Tibial nerve (tissue), 4 donors: ENCODE data around the gene LHX3. TPM values are rescaled to one million over a fixed set of nuclear protein-coding genes. Genes with fewer than 3 reads are reported as not detected.

Experiments
- DNase-seq, 2 donors: peaks; one replicate each; pipeline ENCODE4 v3.0.0-alpha.2; 2019; ENCODE audit warnings: low spot score in 2 of 2
- H3K27ac ChIP-seq, 4 donors: fragments of 200-600 bp; sonication (generic) in 3 of 4; one replicate each; pipeline ENCODE4 v1.5.1; 2017 to 2019; ENCODE audit warnings: mild to moderate bottlenecking in 1 of 4
- H3K27me3 ChIP-seq, 2 donors: fragments of 200-600 bp; sonication (generic) in 1 of 2; one replicate each; pipeline versions ENCODE4 v1.5.1 to v1.6.0; 2017 to 2019
- H3K36me3 ChIP-seq, 3 donors: fragments of 200-600 bp; sonication (generic); one replicate each; pipeline ENCODE4 v1.5.1; 2018 to 2019
- H3K4me1 ChIP-seq, 4 donors: fragments of 200-600 bp; sonication (generic) in 3 of 4; one replicate each; pipeline ENCODE4 v1.5.1; 2017 to 2019
- H3K4me3 ChIP-seq, 4 donors: fragments of 200-600 bp; sonication (generic) in 3 of 4; one replicate each; pipeline ENCODE4 v1.5.1; 2017 to 2019; ENCODE audit warnings: mild to moderate bottlenecking in 1 of 4, moderate library complexity in 1 of 4
- H3K9me3 ChIP-seq, 4 donors: fragments of 200-600 bp; sonication (generic) in 3 of 4; one replicate each; pipeline ENCODE4 v1.5.1; 2017 to 2019
- EP300 ChIP-seq, 2 donors: sonication (generic); formaldehyde crosslinking; IDR thresholded peaks; one replicate each; pipeline ENCODE4 v1.6.1; 2017; ENCODE audit warnings: antibody characterized with exemption in 2 of 2, mild to moderate bottlenecking in 1 of 2
- POLR2A ChIP-seq, 2 donors: fragments of 450-650 bp; IDR thresholded peaks; one replicate each; pipeline ENCODE4 v1.6.1; 2017; ENCODE audit warnings: antibody characterized with exemption in 2 of 2, mild to moderate bottlenecking in 2 of 2, moderate library complexity in 2 of 2
- WGBS, 2 donors: methylation state at CpG; one replicate each; pipeline ENCODE4 v1.1.5; 2018; 5-methylcytosine and 5-hydroxymethylcytosine counted together
- total RNA-seq, 4 donors: library from RNA; depleted of rRNA; stranded (reverse); fragments of >200 nt; gene quantifications; one replicate each; pipeline ENCODE4 v1.1.0, GENCODE V29; 2016
- TF ChIP-seq, protein P1 (sequence below), 5 experiments: fragments of 200-600 bp in 3 of 5; fragments of 450-650 bp in 2 of 5; sonication (generic) in 3 of 5; IDR thresholded peaks; one replicate each; pipeline ENCODE4 v1.5.1; 2016 to 2019; ENCODE audit warnings: antibody characterized with exemption in 5 of 5, mild to moderate bottlenecking in 3 of 5, moderate library complexity in 2 of 5

LHX3 gene
- total RNA-seq, 4 donors from 2014 or later: not detected

DNA sequence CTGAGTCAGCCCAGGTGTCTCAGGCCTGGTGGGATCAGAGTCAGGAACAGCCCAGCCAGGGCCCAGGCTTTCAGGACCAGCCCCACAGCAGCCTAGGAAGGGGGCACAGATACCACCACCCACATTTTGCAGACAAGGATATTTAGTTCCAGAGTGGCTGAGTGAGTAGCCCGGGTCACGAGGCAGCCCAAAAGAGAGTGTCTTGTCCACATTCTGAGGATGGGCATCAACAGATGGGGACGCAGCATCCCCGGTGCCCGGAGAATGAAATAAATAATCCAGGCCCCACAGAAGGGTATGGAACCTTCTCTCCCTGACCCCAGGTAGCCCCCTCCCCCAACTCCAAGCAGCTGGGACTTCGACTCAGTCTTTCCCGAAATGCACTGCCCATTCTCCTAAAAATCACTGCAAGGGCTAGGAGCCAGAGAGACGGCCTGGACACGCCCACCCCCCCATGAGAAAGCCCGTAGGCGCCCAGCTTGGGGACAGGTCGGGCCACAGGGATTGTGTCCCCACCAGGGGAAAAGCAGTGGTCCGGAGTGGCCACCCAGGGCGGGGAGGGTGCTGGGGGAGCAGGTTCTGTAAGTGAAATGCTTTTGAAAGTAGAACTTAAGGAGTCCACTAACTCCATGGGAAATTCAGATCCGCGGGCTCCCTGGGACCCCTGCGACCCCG lies 6.9 kb downstream of the LHX3 start:
- no peak for DNase-seq
- Histone ChIP-seq H3K27ac (no peak overlapping the region), H3K36me3 (no peaks in the 10 kb centered on the region), H3K9me3 (no peaks in the 10 kb centered on the region), H3K4me1 (peaks cover 0 to 30% (median 0%) of the 10 kb centered on the region in 4 donors), H3K4me3 (no peak overlapping the region), H3K27me3 (peaks cover 0 to 93% of the 10 kb centered on the region in 2 donors)
- 4 to 7% methylated on average over 16 to 18 of the region's 18 CpGs for WGBS, 2 donors
- TF ChIP-seq, protein P1, sequence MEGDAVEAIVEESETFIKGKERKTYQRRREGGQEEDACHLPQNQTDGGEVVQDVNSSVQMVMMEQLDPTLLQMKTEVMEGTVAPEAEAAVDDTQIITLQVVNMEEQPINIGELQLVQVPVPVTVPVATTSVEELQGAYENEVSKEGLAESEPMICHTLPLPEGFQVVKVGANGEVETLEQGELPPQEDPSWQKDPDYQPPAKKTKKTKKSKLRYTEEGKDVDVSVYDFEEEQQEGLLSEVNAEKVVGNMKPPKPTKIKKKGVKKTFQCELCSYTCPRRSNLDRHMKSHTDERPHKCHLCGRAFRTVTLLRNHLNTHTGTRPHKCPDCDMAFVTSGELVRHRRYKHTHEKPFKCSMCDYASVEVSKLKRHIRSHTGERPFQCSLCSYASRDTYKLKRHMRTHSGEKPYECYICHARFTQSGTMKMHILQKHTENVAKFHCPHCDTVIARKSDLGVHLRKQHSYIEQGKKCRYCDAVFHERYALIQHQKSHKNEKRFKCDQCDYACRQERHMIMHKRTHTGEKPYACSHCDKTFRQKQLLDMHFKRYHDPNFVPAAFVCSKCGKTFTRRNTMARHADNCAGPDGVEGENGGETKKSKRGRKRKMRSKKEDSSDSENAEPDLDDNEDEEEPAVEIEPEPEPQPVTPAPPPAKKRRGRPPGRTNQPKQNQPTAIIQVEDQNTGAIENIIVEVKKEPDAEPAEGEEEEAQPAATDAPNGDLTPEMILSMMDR (IDR thresholded peaks at IDR 0.05): no peak
- TF ChIP-seq EP300 (IDR thresholded peaks at IDR 0.05) (no peak), POLR2A (IDR thresholded peaks at IDR 0.05) (no peak)

DNA sequence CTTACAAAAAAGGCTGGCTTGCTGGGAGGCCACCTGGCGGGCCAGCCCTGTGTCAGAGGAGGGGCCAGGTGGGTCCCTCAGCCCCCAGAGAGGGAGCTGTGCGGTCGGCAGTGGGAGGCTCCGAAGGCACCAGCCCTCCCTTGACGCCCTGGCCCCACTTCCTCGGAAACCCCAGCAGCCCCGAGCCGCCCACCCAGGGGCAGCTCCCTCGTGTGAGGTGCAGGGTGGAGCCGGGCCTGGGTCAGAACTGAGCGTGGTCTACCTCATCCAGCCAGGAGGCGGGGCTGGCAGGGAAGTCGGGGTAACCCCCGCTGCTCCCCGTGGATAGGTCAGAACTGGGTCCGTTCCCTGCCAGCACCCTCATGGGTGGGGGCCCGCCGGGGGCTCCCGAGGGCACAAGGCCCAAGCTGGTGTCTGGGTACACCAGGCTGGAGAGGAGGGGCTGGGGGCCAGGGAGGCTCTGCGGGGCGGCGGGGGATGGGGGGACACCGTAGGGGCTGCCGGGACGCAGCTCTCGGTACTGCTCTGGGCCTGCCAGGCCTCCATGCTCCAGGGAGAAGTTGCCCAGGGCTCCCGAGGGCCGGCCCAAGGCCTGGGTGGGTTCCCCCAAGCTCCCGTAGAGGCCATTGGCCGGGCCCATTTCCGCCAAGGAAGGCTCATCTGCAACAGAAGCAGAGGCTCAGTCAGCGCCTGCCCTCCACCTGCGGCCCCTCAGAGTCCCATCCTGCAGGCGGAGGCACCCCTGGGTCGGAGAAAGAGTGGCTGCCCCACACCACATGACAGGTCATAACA lies 7.6 kb downstream of the LHX3 start:
- H3K4me1 ChIP-seq: peaks cover 0 to 38% (median 0%) of the 10 kb centered on the region in 4 donors
- TF ChIP-seq POLR2A (IDR thresholded peaks at IDR 0.05): no peak
- TF ChIP-seq EP300 (IDR thresholded peaks at IDR 0.05): no peak
- TF ChIP-seq, protein P1 (IDR thresholded peaks at IDR 0.05): no peak
- no peaks in the 10 kb centered on the region for H3K9me3 ChIP-seq
- peaks cover 0 to 95% of the 10 kb centered on the region in 2 donors for H3K27me3 ChIP-seq
- no peak overlapping the region for H3K4me3 ChIP-seq
- 6 to 10% methylated on average over 12 to 21 of the region's 35 CpGs for WGBS, 2 donors
- no peak overlapping the region for H3K27ac ChIP-seq
- H3K36me3 ChIP-seq: no peaks in the 10 kb centered on the region
- DNase-seq: no peak

DNA sequence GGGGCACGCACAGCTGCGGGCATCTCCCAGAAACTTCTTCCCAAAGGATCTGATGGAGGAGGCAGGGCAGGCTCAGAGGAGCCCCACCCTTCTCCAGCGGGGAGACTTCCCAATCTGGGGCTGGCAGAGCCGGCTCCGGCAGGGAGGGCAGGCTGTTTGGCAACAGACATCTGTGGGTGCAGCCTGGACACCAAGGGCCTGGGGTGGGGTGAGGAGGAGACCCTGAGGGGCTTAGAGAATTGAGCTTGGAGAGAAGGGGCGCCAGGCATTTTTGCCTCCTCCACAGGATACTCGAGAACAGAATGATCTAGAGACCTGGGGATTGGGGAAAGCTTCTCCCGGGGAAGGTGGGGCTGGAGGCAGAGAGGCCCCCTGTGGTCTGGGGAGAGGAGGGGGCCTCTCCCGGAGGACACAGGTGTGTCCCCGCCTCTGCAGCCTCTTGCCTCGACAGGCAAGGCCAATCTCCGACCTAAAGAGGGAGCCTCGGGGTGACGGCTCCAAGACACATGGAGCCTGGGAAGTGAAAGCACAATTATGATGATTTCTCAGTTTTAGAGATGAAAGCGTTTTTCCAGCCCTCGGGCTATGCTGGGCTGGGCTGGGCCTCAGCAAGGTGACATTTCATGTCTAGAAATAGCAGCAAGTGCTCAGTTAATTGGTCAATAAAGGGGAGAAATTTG lies 8.4 kb downstream of the LHX3 start:
- Histone ChIP-seq H3K27me3 (peaks cover 0 to 96% of the 10 kb centered on the region in 2 donors), H3K27ac (no peak overlapping the region), H3K9me3 (no peaks in the 10 kb centered on the region), H3K4me3 (no peak overlapping the region), H3K4me1 (peaks cover 0 to 39% (median 0%) of the 10 kb centered on the region in 4 donors), H3K36me3 (no peaks in the 10 kb centered on the region)
- TF ChIP-seq, protein P1 (IDR thresholded peaks at IDR 0.05): no peak
- no peak for TF ChIP-seq POLR2A (IDR thresholded peaks at IDR 0.05)
- no peak for TF ChIP-seq EP300 (IDR thresholded peaks at IDR 0.05)
- 1 to 2% methylated on average over 16 of the region's 16 CpGs for WGBS, 2 donors
- DNase-seq: no peak

DNA sequence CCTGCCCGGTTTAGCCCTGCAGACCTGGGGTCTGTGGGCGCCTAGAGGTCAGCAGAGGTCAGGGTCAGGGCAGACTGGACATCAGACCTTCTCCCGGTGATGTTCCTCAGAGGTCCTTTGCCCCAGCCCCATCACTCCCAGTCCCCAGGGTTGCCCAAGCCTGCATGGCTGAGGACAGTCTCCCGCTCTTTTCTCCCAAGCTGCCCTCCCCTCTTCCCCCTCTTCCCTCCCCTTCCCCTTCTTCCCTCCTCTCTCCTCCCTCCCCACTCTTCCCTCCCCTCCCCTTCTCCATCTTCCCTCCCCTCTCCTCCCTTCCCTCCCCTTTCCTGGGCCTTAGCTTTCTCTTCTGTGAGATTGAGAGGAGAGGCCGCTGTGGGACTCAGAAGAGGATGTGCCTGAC lies 10.4 kb downstream of the LHX3 start:
- no peaks in the 10 kb centered on the region for H3K9me3 ChIP-seq

More for the DNA sequence above, 10.4 kb downstream of the LHX3 start:
- TF ChIP-seq EP300 (IDR thresholded peaks at IDR 0.05) (no peak), POLR2A (IDR thresholded peaks at IDR 0.05) (no peak)
- TF ChIP-seq, protein P1 (IDR thresholded peaks at IDR 0.05): no peak
- H3K4me1 ChIP-seq: peaks cover 0 to 37% (median 0%) of the 10 kb centered on the region in 4 donors
- no peak overlapping the region for H3K27ac ChIP-seq
- peaks cover 0 to 96% of the 10 kb centered on the region in 2 donors for H3K27me3 ChIP-seq
- H3K4me3 ChIP-seq: no peak overlapping the region
- no peaks in the 10 kb centered on the region for H3K36me3 ChIP-seq
- no peak for DNase-seq
- 4 to 14% methylated on average over 5 of the region's 5 CpGs for WGBS, 2 donors
